NCI-H748 (cell line): Measurements from ENCODE around the gene EGFR.

Source experiments
- DNase-seq: peaks from one replicate; lab custom pipeline; 2025; ENCODE audit not compliant: unreplicated experiment; lab: John Stamatoyannopoulos, UW

Gene EGFR

GRCh38 chr7:55206235-55207029 lies 187.6 kb downstream of the EGFR start:
- DNase-seq, result no peak

DNA sequence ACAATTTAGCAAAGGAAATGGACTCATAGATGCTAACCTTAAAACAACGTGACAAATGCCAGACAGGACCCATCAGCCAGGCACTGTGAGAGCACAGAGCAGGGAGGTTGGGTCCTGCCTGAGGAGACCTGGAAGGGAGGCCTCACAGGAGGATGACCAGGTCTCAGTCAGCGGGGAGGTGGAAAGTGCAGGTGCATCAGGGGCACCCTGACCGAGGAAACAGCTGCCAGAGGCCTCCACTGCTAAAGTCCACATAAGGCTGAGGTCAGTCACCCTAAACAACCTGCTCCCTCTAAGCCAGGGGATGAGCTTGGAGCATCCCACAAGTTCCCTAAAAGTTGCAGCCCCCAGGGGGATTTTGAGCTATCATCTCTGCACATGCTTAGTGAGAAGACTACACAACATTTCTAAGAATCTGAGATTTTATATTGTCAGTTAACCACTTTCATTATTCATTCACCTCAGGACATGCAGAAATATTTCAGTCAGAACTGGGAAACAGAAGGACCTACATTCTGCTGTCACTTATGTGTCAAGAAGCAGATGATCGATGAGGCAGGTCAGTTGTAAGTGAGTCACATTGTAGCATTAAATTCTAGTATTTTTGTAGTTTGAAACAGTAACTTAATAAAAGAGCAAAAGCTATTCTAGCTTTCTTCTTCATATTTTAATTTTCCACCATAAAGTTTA lies 188.8 kb downstream of the EGFR start:
- DNase-seq, result no peak

DNA sequence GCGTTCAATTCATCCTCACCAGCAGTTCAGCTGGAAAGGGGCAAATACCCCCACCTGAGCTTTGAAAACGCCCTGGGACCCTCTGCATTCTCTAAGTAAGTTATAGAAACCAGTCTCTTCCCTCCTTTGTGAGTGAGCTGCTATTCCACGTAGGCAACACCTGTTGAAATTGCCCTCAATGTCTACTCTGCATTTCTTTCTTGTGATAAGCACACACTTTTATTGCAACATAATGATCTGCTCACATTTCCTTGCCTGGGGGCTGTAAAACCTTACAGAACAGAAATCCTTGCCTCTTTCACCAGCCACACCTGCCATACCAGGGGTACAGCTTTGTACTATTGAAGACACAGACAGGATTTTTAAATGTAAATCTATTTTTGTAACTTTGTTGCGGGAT lies 190.5 kb downstream of the EGFR start:
- no peak for DNase-seq

- no peak for DNase-seq
Measured at GRCh38 chr7:55210176-55210575, 191.4 kb downstream of the EGFR start.

GRCh38 chr7:55210716-55211115 lies 191.9 kb downstream of the EGFR start:
- no peak for DNase-seq

DNA sequence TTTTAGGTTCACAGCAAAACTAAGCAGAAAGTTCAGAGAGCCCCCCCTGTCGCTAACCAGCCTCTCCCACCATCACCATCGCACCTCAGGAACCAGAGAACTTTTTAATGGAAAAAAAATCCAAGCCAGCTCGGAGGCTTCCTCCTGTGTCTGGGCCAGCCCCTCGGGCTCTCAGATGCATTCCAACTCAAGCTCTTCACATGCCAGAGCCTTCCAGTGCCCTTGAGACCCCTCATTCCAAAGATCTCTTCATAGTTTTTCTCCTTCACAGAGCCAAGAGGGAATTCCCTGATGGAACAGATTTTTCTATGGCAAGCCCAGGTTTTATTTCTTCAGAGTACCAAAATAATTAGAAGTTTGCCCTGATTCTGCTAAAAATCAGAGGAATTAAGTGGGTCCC lies 192.9 kb downstream of the EGFR start:
- no peak for DNase-seq

GRCh38 chr7:55212176-55212575 lies 193.4 kb downstream of the EGFR start:
- DNase-seq, result no peak

GRCh38 chr7:55212838-55213237 lies 194.0 kb downstream of the EGFR start:
- peak; percentile 13 for DNase-seq

- no peak for DNase-seq
Measured at GRCh38 chr7:55214707-55215106, 195.9 kb downstream of the EGFR start.

DNA sequence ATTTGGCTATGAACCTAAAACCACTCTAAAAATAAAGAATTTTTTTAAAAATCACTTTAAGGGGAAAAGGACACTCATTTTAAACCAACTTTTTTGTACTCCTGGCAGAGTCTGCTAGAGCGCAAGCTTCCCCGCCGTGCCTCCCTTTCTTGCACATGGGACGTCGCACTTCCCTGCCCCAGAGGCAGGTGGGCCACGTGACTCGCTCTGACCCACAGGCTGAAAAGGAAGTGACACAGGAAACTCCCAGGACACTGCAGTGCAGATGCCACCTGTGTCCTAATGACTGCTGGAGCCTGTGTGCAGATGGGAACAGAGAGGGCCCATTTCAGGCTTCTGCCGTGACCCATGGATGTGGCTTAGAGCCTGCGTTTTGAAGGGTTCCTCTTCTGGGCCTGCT lies 204.2 kb downstream of the EGFR start:
- no peak for DNase-seq

- no peak for DNase-seq
Measured at GRCh38 chr7:55224111-55224510, 205.3 kb downstream of the EGFR start.

DNA sequence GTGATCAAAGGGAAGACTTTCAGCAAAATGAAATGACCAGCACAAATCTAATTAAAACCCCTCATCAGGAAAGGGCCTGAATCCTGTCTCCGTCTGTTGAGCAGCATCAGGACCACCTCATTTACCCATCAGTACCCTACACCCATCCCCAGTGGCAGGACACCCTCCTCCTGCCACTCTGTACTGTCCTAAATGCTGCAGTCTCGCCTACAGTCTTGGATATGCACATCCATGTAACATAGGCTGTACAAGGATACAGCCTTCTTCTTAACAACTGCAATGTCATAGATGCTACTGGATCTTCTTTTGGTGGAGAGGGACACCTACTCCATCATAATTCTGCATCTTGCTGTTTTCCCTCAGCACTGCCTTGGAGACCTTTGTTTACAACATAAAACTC lies 206.0 kb downstream of the EGFR start:
- DNase-seq, result no peak

DNA sequence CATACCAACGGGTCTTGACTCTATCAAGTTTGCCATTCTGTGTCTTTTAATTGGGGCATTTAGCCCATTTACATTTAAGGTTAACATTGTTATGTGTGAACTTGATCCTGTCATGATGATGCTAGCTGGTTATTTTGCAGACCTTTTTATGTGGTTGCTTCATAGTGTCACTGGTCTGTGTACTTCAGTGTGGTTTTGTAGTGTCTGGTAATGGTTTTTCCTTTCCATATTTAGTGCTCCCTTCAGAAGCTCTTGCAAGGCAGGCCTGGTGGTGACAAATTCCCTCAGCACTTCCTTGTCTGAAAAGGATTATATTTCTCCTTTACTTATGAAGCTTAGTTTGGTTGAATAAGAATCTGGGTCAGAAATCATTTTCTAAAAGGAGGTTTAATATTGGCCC lies 211.2 kb downstream of the EGFR start:
- DNase-seq, result no peak

- DNase-seq, result no peak
Measured at GRCh38 chr7:55231736-55232280, 213.0 kb downstream of the EGFR start.

DNA sequence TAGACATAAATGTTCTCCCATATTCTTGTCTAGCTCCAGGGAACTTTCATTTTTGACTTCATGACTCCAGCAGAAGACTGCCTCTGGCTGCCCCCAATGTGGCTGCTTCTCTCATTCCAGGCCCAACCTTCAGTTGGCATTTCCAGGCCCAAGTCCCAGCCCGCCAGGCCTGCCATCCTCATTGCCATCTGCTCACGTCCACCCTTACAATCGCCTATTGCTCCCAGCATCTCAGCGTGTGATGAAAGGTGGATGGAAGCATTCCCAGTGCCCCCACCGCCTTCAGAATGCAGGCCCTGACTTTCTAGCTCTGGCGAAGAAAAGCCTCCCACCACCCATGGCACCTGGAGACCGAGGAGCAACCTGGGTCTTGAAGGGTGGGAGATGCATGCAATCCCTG lies 214.2 kb downstream of the EGFR start:
- no peak for DNase-seq

DNA sequence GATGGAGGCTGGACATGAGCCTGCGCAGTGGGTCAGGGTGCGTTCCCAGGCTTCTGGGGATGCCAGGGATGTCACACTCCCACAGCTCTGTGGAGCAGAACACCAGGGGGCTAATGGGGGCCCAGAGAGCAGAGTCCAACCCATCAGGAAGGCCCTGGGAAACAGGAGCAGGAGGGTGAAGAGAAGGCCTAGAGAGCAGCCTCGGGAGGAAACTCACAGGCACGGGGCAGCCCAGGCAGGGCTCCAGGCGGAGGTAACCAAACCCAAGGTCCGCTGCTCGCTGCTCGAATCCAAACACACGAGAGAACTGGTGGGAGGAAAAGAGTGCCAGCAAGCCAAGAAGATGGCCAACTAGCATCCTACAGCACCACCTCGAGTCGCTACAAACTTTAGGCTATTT lies 215.6 kb downstream of the EGFR start:
- DNase-seq, result no peak

GRCh38 chr7:55235115-55235514 lies 216.3 kb downstream of the EGFR start:
- no peak for DNase-seq

GRCh38 chr7:55235801-55236200 lies 217.0 kb downstream of the EGFR start:
- no peak for DNase-seq

DNA sequence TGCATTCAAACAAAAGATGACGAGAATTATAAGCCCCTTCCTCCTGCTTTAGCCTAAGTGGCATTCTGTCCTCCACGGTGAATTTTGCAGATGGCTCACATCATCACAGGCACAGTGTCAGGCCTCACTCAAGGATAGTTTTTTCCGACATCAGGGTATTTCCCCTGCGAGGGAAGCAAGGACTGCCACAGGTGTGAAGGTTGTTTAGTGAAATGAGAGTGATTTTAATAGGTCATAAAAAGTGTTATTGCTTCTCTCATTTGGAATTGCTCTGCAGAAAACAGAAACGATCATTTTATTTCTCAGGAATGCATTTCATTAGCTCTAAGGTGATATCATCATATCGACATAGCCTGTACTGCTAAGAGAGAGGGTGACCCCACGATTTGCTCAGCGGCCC lies 217.7 kb downstream of the EGFR start:
- DNase-seq, result no peak

DNA sequence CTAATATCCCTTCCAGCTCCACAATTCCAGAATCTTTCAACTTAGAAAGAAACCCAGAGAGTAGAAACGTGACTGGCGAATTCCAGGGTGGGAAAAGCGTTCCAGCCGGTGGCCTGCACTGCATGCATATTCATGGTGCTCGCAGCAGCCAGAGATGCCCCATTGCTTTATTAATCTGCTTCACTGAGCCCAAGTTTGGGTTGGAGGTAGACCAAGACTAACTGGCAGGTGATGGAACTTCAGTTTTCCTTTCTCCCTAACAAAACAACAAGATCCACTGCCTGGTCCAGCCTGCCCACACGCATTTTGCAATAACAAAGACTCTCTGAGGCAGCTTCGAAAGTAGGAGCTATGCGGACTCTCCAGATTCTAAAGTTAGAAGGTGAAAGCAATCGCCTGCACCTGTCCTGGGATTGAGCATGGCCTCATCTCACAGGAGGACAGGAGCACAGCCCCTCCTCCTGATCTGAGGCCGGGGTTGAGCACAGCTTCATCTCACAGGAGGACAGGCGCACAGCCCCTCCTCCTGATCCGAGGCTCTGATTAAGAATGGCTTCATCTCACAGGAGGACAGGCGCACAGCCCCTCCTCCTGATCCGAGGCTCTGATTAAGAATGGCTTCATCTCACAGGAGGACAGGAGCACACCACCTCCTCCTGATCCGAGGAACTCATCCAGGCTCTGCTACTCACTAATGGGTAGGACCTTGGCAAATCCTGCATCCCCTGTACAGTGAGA lies 218.5 kb downstream of the EGFR start:
- DNase-seq, result no peak

DNA sequence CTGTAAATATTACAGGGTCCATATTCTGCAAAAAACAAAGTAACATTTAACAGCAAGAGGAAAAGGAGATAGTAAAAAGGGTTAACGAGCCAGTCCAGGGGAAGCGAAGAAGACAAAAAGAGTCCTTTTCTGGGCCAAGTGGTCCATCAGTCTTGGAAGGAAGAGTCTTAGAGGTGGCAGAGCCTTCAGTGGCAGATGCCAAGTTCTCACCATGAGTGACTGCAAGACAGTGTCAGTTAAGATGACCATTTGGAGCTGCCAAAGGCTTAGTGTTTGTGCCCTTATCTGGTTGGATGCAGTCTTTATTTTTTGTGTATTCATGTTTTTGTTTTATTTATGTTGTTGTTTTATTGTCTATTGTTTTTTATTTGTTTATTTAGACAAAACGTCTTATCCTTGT lies 220.6 kb downstream of the EGFR start:
- DNase-seq, result no peak
